Body of pancreas (tissue), 4 donors: ENCODE results near the gene QTRT2. TPM values are rescaled to one million over a fixed set of nuclear protein-coding genes. Genes with fewer than 3 reads are reported as not detected.

ENCODE experiments used
- ATAC-seq: fragments of 150-250 bp; one replicate; pipeline ENCODE4 v1.9.1; 2016
- DNase-seq, 4 donors: peaks; one replicate each; pipeline ENCODE4 v3.0.0-alpha.2; 2019
- H3K27ac ChIP-seq, 4 donors: fragments of 200-600 bp; sonication (generic); 1 replicate in 3 of 4; 2 replicates in 1 of 4; pipeline versions ENCODE4 v1.5.1 to v1.6.1; 2016 to 2019; ENCODE audit warnings: mild to moderate bottlenecking in 1 of 4, mixed read lengths in 1 of 4, moderate library complexity in 1 of 4
- H3K27me3 ChIP-seq, 2 donors: fragments of 200-600 bp; sonication (generic); one replicate each; pipeline ENCODE4 v1.6.0; 2016; ENCODE audit warnings: mild to moderate bottlenecking in 1 of 2
- H3K36me3 ChIP-seq, 2 donors: fragments of 200-600 bp; sonication (generic); replicated peaks in 1 of 2; 2 replicates each; pipeline ENCODE4 v1.5.1; 2016; ENCODE audit warnings: low read depth in 2 of 2; ENCODE audit not compliant: insufficient read depth in 1 of 2
- H3K4me1 ChIP-seq: fragments of 200-600 bp; sonication (generic); one replicate; pipeline ENCODE4 v1.6.0; 2016
- H3K4me3 ChIP-seq, 2 donors: fragments of 200-600 bp; sonication (generic); 1 replicate in 1 of 2; 2 replicates in 1 of 2; pipeline ENCODE4 v1.5.1; 2016 to 2019
- H3K9me3 ChIP-seq, 3 donors: fragments of 200-600 bp; sonication (generic); 1 replicate in 2 of 3; 2 replicates in 1 of 3; pipeline ENCODE4 v1.5.1; 2016
- POLR2A ChIP-seq, 3 donors: fragments of 450-650 bp; IDR thresholded peaks; one replicate each; pipeline ENCODE4 v1.6.1; 2016; ENCODE audit warnings: antibody characterized with exemption in 3 of 3, mild to moderate bottlenecking in 2 of 3
- WGBS, 2 donors: methylation state at CpG; one replicate each; pipeline ENCODE4 v1.1.5; 2017; 5-methylcytosine and 5-hydroxymethylcytosine counted together
- intact Hi-C: fragments of 100-400 bp; cut with DNase I; formaldehyde crosslinking; loops from one replicate; pipeline ENCODE4 v1.15.1; 2023
- total RNA-seq, 2 donors: library from RNA; depleted of rRNA; stranded (reverse); fragments of >200 nt; gene quantifications; one replicate each; pipeline ENCODE4 v1.1.0, GENCODE V29; 2016
- TF ChIP-seq, protein P1 (sequence below), 7 experiments: fragments of 450-650 bp in 4 of 7; fragments of 200-600 bp in 3 of 7; sonication (generic) in 3 of 7; IDR thresholded peaks; one replicate each; pipeline ENCODE4 v1.5.1; 2016 to 2019; ENCODE audit warnings: antibody characterized with exemption in 7 of 7

Gene QTRT2
- total RNA-seq, 2 donors from 2014 or later = 10.6 to 15.8 TPM

DNA sequence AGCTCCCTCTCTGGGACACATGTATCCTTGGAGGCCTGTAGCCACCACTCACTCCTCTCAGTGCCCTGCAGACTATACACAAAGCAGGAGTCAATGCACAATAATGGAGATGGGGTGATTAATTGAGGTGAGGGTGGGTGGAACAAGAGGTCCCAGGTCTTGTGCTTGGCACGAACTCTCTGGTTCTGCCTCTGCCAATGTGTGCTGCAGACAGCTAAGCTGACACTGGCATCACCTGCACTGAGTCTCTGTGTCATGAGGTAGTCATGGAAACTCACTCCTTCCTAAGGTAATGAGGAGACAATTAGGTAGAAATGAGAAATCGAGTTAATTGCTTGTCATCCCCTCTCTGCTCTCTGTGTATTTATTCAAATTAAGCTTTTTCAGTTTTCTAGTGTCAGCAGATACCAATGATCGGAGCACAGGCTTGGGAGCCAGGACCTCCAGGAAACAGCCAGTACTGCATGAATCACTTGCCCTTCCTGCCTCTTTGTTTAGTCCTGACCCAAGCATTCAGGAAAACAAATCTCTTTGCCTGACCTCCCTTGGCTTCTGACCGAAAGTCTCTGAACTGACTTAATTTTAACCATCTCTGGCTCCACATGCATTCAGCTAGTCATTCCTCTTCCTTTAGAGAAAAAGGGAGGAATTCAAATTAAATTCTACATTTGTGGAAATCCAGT, 65.6 kb downstream of the QTRT2 start:
- Histone ChIP-seq H3K27me3 (no peaks in the 10 kb centered on the region), H3K4me1 (no peaks in the 10 kb centered on the region), H3K27ac (no peak overlapping the region), H3K9me3 (no peaks in the 10 kb centered on the region), H3K36me3 (no peaks in the 10 kb centered on the region), H3K4me3 (no peak overlapping the region)
- peak in 2 of 4 donors; percentile 8 for DNase-seq
- TF ChIP-seq, protein P1, sequence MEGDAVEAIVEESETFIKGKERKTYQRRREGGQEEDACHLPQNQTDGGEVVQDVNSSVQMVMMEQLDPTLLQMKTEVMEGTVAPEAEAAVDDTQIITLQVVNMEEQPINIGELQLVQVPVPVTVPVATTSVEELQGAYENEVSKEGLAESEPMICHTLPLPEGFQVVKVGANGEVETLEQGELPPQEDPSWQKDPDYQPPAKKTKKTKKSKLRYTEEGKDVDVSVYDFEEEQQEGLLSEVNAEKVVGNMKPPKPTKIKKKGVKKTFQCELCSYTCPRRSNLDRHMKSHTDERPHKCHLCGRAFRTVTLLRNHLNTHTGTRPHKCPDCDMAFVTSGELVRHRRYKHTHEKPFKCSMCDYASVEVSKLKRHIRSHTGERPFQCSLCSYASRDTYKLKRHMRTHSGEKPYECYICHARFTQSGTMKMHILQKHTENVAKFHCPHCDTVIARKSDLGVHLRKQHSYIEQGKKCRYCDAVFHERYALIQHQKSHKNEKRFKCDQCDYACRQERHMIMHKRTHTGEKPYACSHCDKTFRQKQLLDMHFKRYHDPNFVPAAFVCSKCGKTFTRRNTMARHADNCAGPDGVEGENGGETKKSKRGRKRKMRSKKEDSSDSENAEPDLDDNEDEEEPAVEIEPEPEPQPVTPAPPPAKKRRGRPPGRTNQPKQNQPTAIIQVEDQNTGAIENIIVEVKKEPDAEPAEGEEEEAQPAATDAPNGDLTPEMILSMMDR (IDR thresholded peaks at IDR 0.05) = no peak
- no peak for TF ChIP-seq POLR2A (IDR thresholded peaks at IDR 0.05)
- ATAC-seq = peak; percentile 53
- 61 to 63% methylated on average over 4 of the region's 4 CpGs for WGBS, 2 donors
- intact Hi-C loops = no loop called here

DNA sequence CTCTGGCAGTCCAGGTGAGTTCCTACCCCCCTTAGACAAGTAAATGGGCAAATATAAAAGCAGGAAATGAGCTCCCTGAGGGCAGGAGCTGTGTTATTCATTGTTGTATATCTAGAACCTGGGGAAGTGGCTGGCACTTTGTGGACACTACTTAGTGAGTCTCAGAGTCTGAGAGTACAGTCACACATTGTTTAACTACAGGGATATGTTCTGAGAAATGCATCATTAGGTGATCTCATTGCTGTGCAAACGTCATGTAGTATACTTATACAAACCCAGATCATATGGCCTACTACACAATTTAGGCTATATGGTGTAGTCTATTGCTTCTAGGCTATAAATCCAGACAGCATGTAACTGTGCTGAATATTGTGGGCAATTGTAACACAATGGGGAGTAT, 69.9 kb downstream of the QTRT2 start:
- Histone ChIP-seq H3K27me3 (no peaks in the 10 kb centered on the region), H3K36me3 (no peaks in the 10 kb centered on the region), H3K27ac (no peak overlapping the region), H3K4me1 (no peaks in the 10 kb centered on the region), H3K4me3 (no peak overlapping the region), H3K9me3 (no peaks in the 10 kb centered on the region)
- DNase-seq = no peak
- 27 to 44% methylated on average over 1 of the region's 1 CpG for WGBS, 2 donors
- no peak for ATAC-seq
- intact Hi-C loops = no loop called here
- TF ChIP-seq POLR2A (IDR thresholded peaks at IDR 0.05) = no peak
- TF ChIP-seq, protein P1 (IDR thresholded peaks at IDR 0.05) = no peak

DNA sequence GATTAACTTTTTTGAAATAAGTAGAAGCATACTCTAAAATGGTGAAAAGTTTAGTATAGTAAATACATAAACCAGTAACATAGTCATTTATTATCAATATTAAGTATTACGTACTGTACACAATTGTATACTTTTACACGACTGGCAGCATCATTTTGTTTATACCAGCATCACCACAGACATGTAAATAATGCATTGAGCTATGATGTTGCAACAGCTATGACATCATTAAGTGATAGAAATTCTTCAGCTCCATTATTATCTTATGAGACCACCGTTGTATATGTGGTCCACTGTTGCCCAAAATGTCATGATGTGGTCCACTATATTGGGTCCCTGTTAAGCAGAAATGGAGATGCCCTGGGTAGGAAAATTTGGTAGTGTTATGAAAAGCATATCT, 71.0 kb downstream of the QTRT2 start:
- ATAC-seq (no peak), DNase-seq (no peak)
- intact Hi-C loops = no loop called here
- no peaks in the 10 kb centered on the region for H3K27me3 ChIP-seq
- no peaks in the 10 kb centered on the region for H3K4me1 ChIP-seq
- H3K4me3 ChIP-seq = no peak overlapping the region
- no peaks in the 10 kb centered on the region for H3K9me3 ChIP-seq
- WGBS, 2 donors = 71 to 77% methylated on average over 3 of the region's 3 CpGs
- TF ChIP-seq, protein P1 (IDR thresholded peaks at IDR 0.05) = no peak
- no peak for TF ChIP-seq POLR2A (IDR thresholded peaks at IDR 0.05)
- no peaks in the 10 kb centered on the region for H3K36me3 ChIP-seq
- no peak overlapping the region for H3K27ac ChIP-seq

DNA sequence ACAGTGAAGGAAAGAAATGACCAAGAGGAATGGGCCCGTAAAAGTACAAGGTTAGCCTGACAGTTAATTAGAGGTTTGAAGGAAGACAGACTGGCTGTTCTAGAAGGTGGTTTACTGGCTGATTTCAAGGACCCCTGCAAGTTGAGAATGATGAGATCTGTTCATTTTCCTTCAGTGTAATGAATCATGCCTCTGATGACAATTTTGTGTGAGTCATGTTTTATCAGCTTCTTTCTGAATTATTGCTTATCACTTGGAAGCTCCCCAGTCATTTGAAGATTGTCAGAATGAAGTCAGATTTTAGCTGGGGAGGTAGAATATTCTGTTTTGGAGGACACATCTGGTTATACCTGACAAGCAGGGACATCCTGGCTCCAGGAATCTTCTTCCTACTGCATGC, 71.7 kb downstream of the QTRT2 start:
- Histone ChIP-seq H3K9me3 (no peaks in the 10 kb centered on the region), H3K36me3 (no peaks in the 10 kb centered on the region), H3K27me3 (no peaks in the 10 kb centered on the region), H3K4me1 (no peaks in the 10 kb centered on the region), H3K27ac (no peak overlapping the region), H3K4me3 (no peak overlapping the region)
- TF ChIP-seq, protein P1 (IDR thresholded peaks at IDR 0.05) = no peak
- TF ChIP-seq POLR2A (IDR thresholded peaks at IDR 0.05) = no peak
- ATAC-seq (no peak), DNase-seq (no peak)
- intact Hi-C loops = no loop called here
- WGBS, 2 donors = 71 to 83% methylated on average over 1 of the region's 1 CpG

DNA sequence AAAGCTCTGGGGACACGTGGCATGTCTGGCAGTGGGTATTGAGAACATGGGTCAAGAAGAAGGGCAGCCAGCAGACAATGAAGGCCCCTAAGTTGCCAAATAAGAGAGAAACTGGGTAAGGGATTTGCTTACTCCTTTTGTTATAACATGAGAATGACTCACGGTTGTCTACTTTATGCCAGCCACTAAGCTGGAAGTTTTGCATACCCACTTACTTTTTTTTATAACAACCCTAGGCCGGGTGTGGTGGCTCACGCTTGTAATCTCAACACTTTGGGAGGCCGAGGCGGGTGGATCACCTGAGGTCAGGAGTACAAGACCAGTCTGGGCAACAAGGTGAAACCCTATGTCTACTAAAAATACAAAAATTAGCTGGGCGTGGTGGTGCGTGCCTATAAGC, 72.3 kb downstream of the QTRT2 start:
- Histone ChIP-seq H3K9me3 (no peaks in the 10 kb centered on the region), H3K36me3 (no peaks in the 10 kb centered on the region), H3K27ac (no peak overlapping the region), H3K4me3 (no peak overlapping the region), H3K27me3 (no peaks in the 10 kb centered on the region), H3K4me1 (no peaks in the 10 kb centered on the region)
- no peak for ATAC-seq
- no peak for DNase-seq
- intact Hi-C loops = no loop called here
- TF ChIP-seq, protein P1 (IDR thresholded peaks at IDR 0.05) = no peak
- TF ChIP-seq POLR2A (IDR thresholded peaks at IDR 0.05) = no peak
- 89 to 92% methylated on average over 8 of the region's 8 CpGs for WGBS, 2 donors
